Stimulated activated CD4-positive, alpha-beta T cell treated with anti-CD3 and anti-CD28 coated beads, Interleukin-15, amount 100 ng/mL, for 24 hours (primary cell): ENCODE results near the gene EIF1AD.
"Not testable (repeated sequence)": the region's sequence is repeated elsewhere in the genome, so short reads cannot be mapped to it uniquely, and the experiment has no call there.

Source experiments
- DNase-seq: peaks from one replicate; pipeline ENCODE4 v3.0.0-alpha.2; 2020

Gene EIF1AD

DNA sequence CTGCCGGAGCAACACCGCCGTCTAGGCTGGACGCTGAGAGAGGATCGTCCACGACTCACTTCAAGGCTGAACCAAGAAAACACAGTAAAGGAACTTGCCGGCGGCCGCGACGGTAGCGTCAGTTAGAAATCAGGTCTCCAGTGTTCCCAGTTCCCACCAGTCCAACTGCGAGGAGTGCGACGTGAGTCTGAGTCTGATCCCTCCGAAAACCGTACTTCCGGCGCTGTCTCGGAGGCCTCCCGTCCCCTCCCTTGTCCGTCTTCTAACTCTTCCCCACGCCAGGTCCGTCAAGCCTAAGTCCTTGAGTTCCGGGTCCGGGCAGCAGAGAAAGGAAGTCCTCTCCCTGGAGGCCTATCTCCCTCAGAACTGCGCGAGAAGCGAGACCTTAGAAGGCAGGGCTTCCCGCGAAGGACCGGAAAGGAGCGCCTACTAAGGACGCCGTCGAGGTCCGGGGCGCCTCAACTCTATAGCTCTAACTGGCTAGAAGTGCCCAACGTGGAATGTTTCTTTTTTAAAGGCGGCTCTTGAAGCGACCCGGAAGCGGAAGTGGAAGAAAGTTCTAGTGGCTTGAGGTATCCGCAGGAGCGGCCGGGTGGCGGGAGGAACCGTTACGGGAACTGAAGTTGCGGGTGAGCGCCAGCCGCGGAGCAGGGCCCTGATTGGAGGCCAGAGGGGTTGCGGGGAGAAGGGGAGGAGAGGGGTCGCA lies at the start of gene EIF1AD, which contains the start of gene BANF1:
EIF1AD (minus strand) TSS at position 216 of the 706 bp plus-strand sequence. CDS start 1,768 bp downstream, outside the sequence.
BANF1 (plus strand) TSS at position 562 of the 706 bp plus-strand sequence. CDS start 748 bp downstream, outside the sequence.
- DNase-seq = peak; percentile 94

GRCh38 chr11:66051371-66051765 lies 49.4 kb upstream of the EIF1AD start:
- no peak for DNase-seq

- DNase-seq = no peak
Measured at GRCh38 chr11:66050581-66051231, 48.7 kb upstream of the EIF1AD start.

GRCh38 chr11:66048547-66049323 lies 46.8 kb upstream of the EIF1AD start, which contains the start of gene GAL3ST3:
GAL3ST3 (minus strand) TSS chr11:66049161; CDS start chr11:66045415, 3,746 bp downstream.
- DNase-seq = no peak

GRCh38 chr11:66047541-66048365 lies 45.8 kb upstream of the EIF1AD start:
- DNase-seq = no peak

DNA sequence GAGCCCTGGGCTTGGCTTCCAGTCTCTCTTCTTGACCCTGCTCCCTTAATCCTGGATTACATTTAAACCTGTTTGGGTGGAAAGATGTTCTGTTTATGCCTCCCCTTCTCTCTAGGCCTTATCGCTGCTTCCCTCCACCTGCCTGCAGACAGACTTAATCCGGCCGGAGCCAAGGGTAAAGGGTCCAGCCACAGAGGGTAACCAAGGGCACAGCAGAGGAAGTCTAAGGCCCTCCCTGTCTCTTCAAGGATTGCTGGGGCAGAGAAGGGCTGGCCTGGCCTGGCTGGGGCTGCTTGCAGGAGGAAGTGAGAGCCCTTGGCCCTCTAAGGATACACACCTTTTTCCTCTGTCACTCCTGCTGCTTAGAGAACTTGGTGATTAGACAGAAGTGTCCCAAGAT lies 44.9 kb upstream of the EIF1AD start:
- no peak for DNase-seq

DNA sequence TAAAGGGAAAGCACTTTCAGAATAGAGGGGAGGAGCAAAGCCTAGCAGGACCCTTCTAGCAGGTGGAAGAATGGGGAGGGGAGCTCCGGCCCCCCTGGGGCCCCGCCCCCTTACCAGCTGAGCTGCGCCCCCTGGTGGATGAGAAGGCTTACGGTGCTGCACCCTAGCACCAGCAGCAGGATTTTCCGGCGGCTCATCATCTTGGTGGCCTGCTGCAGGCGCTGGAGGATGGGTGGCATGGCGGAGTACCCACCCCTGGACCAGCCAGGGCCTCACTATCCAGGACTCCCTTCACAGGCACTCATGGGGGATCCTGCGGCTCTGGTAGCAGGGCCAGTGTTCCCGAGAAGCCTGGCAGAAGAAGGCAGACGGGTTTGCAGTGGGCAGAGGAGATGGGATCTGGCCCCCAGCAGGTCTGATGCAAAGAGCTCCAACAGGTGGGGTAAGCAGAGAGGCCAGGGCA lies 43.3 kb upstream of the EIF1AD start:
- DNase-seq = peak; percentile 87

GRCh38 chr11:66044757-66045156 lies 42.8 kb upstream of the EIF1AD start:
- peak; percentile 21 for DNase-seq

DNA sequence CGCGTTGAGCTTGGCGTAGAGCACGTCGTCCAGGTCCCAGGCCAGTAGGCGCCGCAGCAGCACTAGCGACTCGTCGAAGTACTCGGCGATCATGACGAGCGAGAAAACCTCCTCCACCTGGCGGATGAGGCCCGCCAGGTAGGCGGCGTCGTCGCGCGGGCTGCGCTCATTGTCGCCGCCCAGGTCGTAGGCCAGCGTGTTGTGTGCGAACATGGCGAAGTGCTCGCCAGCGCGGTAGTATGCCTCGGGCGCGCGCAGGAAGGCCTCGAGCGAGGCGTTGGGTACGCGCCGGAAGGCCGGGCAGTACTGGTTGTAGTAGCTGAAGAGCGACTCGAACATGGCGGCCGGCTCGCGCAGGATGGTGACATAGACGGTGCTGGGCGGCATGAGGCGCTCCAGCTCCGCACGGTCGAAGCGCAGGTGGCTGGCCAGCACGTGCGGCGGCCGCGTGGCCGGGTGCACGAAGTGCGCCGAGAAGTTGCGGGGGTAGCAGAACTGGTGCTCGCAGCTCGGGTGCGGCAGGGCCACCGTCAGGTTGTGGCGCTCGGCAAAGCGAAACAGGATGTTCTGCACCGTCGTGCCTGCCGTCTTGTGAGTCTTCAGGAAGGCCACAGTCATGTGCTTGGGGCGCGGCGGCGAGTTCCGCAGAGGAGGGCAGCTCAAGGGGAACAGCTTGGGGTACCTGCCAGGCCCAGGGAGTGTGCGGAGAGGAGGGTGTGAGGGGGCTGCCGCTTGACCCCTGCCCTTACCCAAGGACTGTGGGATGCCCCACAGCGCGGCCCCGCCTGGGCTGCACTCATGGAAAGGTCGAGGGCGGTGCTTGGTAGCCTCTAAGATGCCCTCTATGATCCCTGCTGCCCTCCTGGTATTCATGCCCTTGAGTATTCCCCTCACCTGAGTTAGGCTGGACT lies 41.3 kb upstream of the EIF1AD start:
- no peak for DNase-seq

DNA sequence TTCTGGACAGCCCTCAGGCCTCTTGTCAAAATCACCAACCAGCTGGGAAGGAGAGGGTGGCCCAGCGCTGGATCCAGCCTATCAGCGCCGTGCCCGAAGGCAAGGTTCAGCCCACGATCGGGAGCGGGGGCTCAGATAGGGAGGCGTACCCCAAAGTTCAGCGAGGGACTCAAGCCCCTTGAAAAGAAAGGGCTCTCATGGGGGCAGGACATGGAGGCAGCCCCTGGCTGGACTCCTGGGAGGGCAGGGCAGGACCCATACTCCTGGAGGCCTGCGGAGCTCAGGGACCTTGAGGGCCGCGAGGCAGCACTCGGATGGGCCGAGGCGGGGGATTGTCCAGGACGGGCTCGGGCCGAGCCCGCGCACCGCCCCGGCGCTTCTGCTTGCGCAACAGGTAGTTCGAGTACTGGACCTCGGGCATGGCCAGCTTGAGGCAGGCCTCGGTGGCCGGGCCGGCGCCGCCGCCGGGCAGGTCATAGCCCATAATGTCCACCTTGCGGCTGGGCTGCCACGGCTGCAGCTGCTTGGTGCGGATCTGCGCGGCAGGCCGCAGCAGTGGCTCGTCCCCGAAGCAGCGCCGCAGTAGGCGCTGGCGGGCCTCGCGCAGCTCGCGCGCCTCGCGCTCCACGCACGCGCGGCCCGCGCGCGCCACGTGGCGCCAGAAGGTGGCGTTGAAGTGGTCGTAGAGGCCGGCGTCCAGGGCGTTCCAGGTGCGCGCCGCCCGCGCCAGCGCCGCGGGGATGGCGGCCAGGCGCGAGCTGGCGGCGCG lies 40.5 kb upstream of the EIF1AD start:
- no peak for DNase-seq

- no peak for DNase-seq
Measured at GRCh38 chr11:66039765-66040164, 37.8 kb upstream of the EIF1AD start.

- DNase-seq = no peak
Measured at GRCh38 chr11:66037327-66037726, 35.4 kb upstream of the EIF1AD start.

GRCh38 chr11:66036334-66036710 lies 34.4 kb upstream of the EIF1AD start:
- DNase-seq = no peak

DNA sequence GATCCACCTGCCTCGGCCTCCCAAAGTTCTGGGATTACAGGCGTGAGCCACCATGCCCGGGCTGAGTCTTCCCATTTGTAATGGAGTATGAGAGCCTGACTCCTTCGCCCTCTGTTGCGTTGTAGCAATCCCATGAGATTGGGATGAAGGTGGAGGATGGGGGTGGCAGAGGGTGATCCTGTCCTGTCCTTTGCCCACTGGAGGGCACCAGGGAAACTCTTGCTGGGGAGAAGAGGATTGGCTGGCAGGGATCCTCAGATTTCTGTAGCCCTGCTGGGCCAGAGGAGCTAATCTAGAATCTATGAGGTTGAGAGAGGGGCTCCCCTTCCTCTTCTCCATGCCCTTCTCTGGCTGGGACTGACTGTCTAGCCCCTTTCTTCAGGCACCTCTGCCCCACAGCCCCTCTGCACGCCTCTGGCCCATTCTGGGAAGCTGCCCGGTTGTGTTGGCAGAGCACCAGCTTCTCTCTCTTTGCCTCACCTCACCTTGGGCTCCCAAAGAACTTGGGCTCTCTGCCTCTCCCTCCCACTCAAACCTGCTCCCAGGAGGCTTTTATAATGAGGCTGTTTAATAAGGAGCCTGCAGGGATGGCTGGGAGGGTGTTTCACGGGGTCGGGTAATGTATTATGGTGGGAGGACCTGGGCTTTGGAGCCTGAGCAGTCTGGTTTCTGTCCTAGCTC lies 33.8 kb upstream of the EIF1AD start:
- no peak for DNase-seq

DNA sequence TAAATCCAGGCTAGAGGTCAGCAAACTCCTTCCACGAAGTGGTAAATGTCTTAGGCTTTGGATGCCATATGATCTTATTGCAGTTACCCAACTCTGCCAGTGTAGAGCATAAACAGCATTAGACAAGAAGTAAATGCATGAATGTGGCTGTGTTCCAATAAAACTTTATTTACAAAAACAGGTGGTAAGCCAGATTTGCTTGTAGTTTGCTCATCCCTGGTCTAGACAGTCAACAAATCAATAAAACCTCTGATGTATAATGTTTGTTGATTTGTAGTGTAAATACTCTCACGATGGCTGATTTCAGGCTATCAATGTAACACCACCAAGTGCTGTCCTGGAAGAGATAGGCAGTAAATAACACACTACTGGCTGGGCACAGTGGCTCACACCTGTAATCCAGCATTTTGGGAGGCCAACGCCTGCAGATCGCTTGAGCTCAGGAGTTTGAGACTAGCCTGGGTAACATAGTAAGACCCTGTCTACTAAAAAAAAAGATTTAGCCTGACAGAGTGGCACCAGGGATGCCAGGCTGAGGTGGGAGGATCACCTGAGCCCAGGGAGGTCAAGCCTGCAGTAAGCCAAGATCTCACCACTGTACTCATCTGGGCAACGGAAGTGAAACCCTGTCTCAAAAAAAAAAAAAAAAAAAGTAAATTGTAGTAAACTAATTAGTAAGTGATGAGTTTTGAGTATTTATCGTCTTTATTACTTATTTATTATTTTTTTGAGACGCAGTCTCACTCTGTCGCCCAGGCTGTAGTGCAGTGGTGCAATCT lies 31.2 kb upstream of the EIF1AD start:
- no peak for DNase-seq

DNA sequence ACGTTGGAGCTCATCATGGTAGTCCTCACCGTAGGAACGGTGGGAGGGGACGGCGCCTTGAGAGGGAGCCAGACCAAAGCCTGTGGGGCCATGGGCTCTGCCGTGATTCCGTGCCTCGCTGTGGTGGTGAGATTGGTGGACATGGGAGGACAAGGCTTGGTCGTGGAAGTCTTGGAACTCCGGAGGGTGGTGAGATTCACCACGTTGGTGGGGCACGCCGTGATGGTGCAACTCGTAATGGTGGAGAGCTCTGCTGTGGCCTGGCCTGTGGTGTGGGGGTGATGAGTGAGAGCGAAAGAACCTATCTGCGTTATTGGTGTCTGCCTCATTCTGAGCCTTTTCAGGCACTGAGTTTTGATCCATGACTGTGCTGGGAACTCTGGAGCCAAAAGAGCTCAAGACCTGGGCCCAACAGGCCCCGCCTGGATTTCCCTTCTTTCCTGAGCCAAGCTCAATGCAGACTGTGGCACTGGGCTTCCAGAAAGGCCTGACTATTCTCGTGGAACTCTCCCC lies 24.1 kb upstream of the EIF1AD start, which contains the start of gene CATSPER1:
CATSPER1 (minus strand) TSS at position 463 of the 513 bp plus-strand sequence; CDS start at position 363, 100 bp downstream.
- no peak for DNase-seq

- not testable (repeated sequence) for DNase-seq
Measured at GRCh38 chr11:66023186-66023440, 21.2 kb upstream of the EIF1AD start.

DNA sequence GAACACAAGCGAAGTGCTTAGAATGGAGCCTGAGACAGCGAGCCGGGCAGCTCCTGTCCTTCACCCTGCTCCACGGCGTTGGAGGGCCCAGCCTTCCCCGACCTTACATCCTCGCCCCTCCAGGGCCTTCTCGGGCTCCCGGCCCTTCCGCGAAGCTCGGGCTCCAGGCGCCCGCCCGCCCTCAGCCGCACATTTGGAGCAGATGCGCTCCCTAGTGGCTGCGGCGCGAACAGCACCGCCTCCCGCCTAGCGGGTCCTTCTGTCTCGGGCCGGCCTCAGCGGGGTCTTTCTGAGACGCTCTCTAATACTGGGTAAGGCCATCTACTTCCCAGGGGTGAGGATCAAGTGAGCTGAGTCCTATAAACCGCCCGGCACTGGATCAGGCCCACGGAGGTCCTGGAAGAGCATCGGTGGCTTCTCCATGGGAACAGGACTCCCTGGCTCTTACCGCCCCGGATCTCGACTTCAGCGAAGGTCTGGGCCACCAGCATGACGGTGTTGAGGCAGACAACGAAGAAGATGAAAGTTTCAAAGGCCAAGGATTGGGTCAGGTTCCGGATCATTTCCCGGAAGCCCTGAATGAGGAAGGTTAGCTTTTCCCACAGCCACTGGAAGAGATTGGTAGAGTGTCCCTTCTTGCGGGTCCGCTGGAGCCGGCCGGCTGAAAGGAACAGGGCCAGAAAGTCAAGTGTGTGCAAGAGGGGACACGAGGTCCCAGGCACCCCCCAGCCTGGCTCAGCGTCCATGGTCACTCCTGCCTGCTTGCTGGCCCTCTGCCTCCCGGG lies 20.6 kb upstream of the EIF1AD start:
- peak; percentile 87 for DNase-seq
